HG03175 (cell line): ENCODE results near the gene TARP.

Source experiments
- ATAC-seq: cut with Tn5 transposase; IDR thresholded peaks from one replicate; pipeline ENCODE4 v1.9.1; 2021; ENCODE audit warnings: mild to moderate bottlenecking, moderate library complexity; ENCODE audit not compliant: unreplicated experiment

Gene TARP

DNA sequence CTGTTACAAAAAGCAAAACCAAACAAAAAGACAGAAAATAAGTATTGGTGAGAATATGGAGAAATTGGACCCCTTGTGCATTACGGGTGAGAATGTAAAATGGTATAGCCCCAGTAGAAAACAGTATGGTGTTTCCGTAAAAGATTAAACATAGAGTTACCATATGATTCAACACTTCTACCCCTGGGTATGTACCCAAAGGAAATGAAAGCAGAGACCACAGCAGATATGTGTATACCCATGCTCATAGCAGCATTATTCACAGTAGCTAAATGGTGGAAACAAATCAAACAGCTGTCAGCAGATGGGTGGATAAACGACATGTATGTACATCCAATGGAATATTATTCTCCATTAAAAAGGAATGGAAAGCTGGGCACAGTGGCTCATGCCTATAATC is 53.0 kb downstream of the TARP start:
- no peak for ATAC-seq

DNA sequence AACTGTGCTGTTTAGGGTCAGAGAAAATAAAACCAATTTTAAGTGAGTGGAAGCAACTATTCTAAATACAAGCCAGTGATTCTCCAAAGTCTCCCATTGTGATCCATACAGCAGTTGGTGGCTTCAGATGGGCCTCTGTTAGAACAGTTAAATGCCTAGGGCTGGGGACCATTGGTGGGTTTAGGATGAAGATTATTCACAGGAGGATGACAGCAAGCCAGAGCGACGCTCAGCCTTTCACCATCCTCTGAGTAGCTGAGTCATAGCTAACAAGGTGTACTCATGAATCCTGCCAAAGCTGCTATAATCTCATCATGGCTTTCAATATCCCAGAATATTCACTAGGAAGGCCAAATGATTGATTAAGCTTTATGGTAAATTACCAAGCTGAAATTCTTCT is 55.8 kb downstream of the TARP start:
- no peak for ATAC-seq

DNA sequence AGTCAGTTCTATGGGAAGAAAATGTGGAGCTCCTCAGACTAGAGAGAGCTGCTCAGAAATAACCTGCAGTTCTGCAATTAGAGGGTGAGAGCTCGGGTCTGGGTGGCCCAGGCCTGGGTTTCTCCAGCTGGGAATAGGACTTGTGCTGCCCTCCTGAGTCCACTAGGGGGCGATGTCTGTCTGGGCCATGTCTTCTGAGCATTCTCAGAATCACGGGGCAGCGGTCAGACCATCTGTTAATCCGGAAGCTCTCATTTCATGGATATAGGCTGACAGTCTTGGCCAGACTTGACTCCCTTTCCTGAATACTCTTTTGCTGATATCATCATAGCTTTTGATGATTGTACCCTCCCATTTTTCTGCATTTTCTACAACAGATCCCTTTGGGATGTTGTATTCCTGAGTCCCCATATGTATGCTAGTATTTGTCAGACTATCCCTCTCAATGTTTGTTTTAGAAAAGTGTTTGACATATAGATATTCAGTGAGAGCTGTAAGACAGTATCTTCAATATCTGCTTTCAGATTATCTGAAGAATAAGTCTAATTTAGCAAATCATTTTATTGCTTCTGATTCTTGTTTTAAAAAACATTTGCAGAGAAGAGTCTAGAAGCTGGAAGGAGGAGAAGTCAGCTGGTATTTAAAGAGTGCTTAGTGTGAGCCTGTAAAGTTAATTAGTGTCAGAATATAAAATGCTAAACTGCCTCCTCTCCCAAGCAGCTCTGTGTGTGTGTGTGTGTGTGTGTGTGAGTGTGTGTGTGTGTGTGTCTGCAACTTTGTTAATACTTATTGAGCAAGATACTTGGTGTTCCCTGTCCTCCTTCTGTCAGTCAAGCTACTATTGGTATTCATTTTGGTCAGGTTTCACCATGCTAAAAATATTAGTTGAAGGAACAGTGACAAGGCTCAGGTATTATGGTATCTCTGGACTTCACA is 57.4 kb downstream of the TARP start:
- peak; percentile 92 for ATAC-seq

DNA sequence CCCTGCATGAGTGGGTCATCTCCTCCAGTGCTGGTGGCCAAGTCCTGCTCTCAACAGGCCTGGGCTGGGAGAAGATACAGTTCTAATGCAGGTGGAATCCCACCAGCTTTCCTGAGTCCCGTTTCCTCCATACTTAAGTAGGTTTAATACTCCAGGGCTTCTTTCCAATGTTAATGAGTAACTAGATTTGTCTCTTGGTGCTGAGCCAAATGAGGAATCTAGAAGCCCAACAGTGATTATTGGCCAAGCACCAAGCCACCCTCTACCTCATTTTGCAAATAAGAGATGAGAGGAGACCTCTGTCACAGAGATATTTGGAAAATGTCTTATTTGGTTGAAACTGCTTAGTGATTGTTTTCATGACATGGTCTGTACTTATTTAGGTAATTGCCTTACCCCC is 58.3 kb downstream of the TARP start:
- no peak for ATAC-seq

DNA sequence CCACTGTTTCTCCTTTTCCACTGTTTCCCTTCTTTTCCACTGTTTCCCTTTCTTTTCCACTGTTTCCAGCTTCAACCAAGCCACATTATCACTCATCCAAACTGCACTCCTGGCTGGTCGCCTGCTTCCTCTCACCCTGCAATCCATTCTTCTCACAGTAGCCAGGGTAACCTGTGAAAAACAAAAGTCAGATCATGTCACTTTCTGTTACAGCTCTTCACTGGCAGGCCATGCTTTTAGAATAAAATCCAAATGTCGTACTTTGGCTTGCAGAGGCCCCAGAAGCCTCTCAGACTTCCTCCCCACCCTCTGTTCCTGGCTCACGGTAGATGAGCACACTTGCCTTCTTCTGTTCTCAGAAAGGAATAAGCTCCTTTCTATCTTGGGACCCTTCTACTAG is 61.5 kb downstream of the TARP start:
- ATAC-seq = no peak

DNA sequence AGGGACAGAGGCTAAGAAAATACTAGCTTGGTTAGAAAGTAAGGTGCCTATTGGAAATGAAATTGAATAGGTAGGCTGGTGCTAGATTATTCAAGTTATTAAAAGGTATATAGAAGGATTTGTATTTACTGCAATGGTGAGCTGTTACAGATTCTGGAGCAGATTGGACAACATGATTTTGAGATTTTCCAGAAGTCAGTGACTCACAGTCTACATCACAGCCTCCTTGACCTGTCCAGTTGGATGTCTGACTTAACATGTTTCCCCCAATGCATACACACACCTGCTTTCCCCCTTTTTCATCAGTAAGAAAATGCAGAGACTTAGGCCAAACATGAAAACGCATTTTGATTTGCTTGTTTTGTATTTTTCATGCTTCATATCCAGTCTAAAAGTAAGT is 62.0 kb downstream of the TARP start:
- ATAC-seq = no peak
